WTC11 (cell line): ENCODE data around the gene METTL9. TPM values are rescaled to one million over a fixed set of nuclear protein-coding genes. Genes with fewer than 3 reads are reported as not detected.
"Not testable (repeated sequence)": the region's sequence is repeated elsewhere in the genome, so short reads cannot be mapped to it uniquely, and the experiment has no call there.

Experiments used
- ATAC-seq: fragments of 200-7000 bp; cut with Tn5 transposase; 2 replicates; pipeline ENCODE4 v1.10.0; 2021; ENCODE audit warnings: mild to moderate bottlenecking, moderate library complexity
- CTCF ChIA-PET: fragments of 300-600 bp; sonication (Branson Sonifier 250); formaldehyde crosslinking; loops from one replicate; lab custom pipeline; 2021; ENCODE audit warnings: antibody characterized with exemption; lab: Charles Lee
- POLR2A ChIA-PET: fragments of 350-600 bp; sonication (Branson Sonifier 250); formaldehyde crosslinking; loops from one replicate; lab custom pipeline; 2021; ENCODE audit warnings: antibody characterized with exemption; lab: Charles Lee
- DNase-seq: peaks from one replicate; pipeline ENCODE4 v3.0.0; 2021; ENCODE audit warnings: low spot score
- H3K27ac Mint-ChIP-seq: 2 replicates; pipeline ENCODE4 v1.8.0; 2021; ENCODE audit warnings: mixed read lengths
- H3K27me3 Mint-ChIP-seq: 2 replicates; pipeline ENCODE4 v1.8.0; 2021; ENCODE audit warnings: low read depth, mild to moderate bottlenecking, moderate library complexity, mixed read lengths
- H3K36me3 Mint-ChIP-seq: 2 replicates; pipeline ENCODE4 v1.8.0; 2021; ENCODE audit warnings: mixed read lengths
- H3K4me1 Mint-ChIP-seq: 2 replicates; pipeline ENCODE4 v1.8.0; 2022; ENCODE audit warnings: mixed read lengths
- H3K4me3 Mint-ChIP-seq: 2 replicates; pipeline ENCODE4 v1.8.0; 2021; ENCODE audit warnings: mild to moderate bottlenecking, moderate library complexity, mixed read lengths
- H3K9me3 Mint-ChIP-seq: 2 replicates; pipeline ENCODE4 v1.8.0; 2021; ENCODE audit warnings: mixed read lengths
- AFF4 ChIP-seq: sonication (generic); formaldehyde crosslinking; IDR thresholded peaks from 2 replicates; pipeline ENCODE4 v1.8.1; 2023; ENCODE audit warnings: mild to moderate bottlenecking, missing genetic modification reagents, borderline replicate concordance
- ATF2 ChIP-seq: sonication (generic); formaldehyde crosslinking; IDR thresholded peaks from 2 replicates; pipeline ENCODE4 v1.8.1; 2022; ENCODE audit warnings: low read depth, missing genetic modification reagents, borderline replicate concordance
- CTCF ChIP-seq: fragments of 200-600 bp; IDR thresholded peaks from 2 replicates; pipeline ENCODE4 v1.8.0; 2022; ENCODE audit warnings: antibody characterized with exemption
- ETV6 ChIP-seq: sonication (generic); formaldehyde crosslinking; IDR thresholded peaks from 2 replicates; pipeline ENCODE4 v1.8.1; 2022; ENCODE audit warnings: mild to moderate bottlenecking, missing genetic modification reagents
- GABPB1 ChIP-seq: sonication (generic); formaldehyde crosslinking; IDR thresholded peaks from 2 replicates; pipeline ENCODE4 v1.8.1; 2023; ENCODE audit warnings: mild to moderate bottlenecking, missing genetic modification reagents
- IRF1 ChIP-seq: sonication (generic); formaldehyde crosslinking; IDR thresholded peaks from 2 replicates; pipeline ENCODE4 v1.8.0; 2023; ENCODE audit warnings: missing genetic modification reagents
- MAX ChIP-seq: sonication (generic); formaldehyde crosslinking; IDR thresholded peaks from 2 replicates; pipeline ENCODE4 v1.8.0; 2022; ENCODE audit warnings: mild to moderate bottlenecking, missing genetic modification reagents
- PRRX2 ChIP-seq: fragments of 250-450 bp; sonication (Bioruptor Pico); IDR thresholded peaks from 2 replicates; pipeline ENCODE4 v1.8.0; 2021; ENCODE audit warnings: mild to moderate bottlenecking
- ZNF121 ChIP-seq: sonication (generic); formaldehyde crosslinking; IDR thresholded peaks from 2 replicates; pipeline ENCODE4 v1.8.0; 2023; ENCODE audit warnings: missing genetic modification reagents
- ZNF232 ChIP-seq: sonication (generic); formaldehyde crosslinking; IDR thresholded peaks from 2 replicates; pipeline ENCODE4 v1.8.0; 2022; ENCODE audit warnings: mild to moderate bottlenecking, missing genetic modification reagents
- ZNF396 ChIP-seq: fragments of 250-450 bp; sonication (Bioruptor Pico); IDR thresholded peaks from 2 replicates; pipeline ENCODE4 v1.8.0; 2021; ENCODE audit warnings: mild to moderate bottlenecking, moderate library complexity, borderline replicate concordance
- total RNA-seq: library from RNA; stranded (reverse); gene quantifications from 3 replicates; pipeline ENCODE4 v1.2.3, GENCODE V29; 2021

Gene METTL9
- total RNA-seq, 1 experiment from 2014 or later = 94.6 TPM

GRCh38 chr16:21553481-21554296, 45.7 kb upstream of the METTL9 start:
- not testable (repeated sequence) for ATAC-seq, H3K9me3 Mint-ChIP-seq, H3K4me1 Mint-ChIP-seq, H3K27me3 Mint-ChIP-seq, H3K4me3 Mint-ChIP-seq, DNase-seq, H3K36me3 Mint-ChIP-seq, H3K27ac Mint-ChIP-seq
- CTCF ChIA-PET = interaction anchor here (0.6 to 1.3 kb wide), 4 partner anchors 27 to 1509 kb away, joined by 3 to 5 read pairs (median 4); no protein-coding TSS in a partner anchor
- POLR2A ChIA-PET = interaction anchor here (0.6 to 0.7 kb wide), 3 partner anchors 325 to 1846 kb away, joined by 5 to 8 read pairs (median 5); no protein-coding TSS in a partner anchor

GRCh38 chr16:21554795-21555585, 44.4 kb upstream of the METTL9 start:
- Mint-ChIP-seq H3K27ac (peak overlapping the region; percentile 76), H3K27me3 (peaks cover 2% of the 10 kb centered on the region), H3K9me3 (no peaks in the 10 kb centered on the region), H3K36me3 (no peaks in the 10 kb centered on the region), H3K4me3 (peak overlapping the region; percentile 57), H3K4me1 (no peaks in the 10 kb centered on the region)
- DNase-seq (peak; percentile 88), ATAC-seq (peak; percentile 87)
- ChIA-PET CTCF (interaction anchor here (0.6 kb wide), 1 partner anchor 1258 kb away, joined by 4 read pairs; no protein-coding TSS in a partner anchor), POLR2A (interaction anchor here (0.6 to 0.7 kb wide), 2 partner anchors 452 to 1845 kb away, joined by 5 to 8 read pairs; no protein-coding TSS in a partner anchor)
- TF ChIP-seq GABPB1 (CRISPR knock-in tag) = peak; percentile 78
- TF ChIP-seq CTCF = peak; percentile 82
- peak; percentile 92 for TF ChIP-seq ZNF121 (CRISPR knock-in tag)
- peak; percentile 38; the same call in 1 of the 2 replicates for TF ChIP-seq MAX (CRISPR knock-in tag)
- no peak for TF ChIP-seq AFF4 (CRISPR knock-in tag)
- TF ChIP-seq ZNF396 (CRISPR knock-in tag) = no peak
- TF ChIP-seq ETV6 (CRISPR knock-in tag) = 0 out of 2 replicates have a peak, but pooled peaks have one; percentile 48
- no peak for TF ChIP-seq ATF2
- TF ChIP-seq ZNF232 = 0 out of 2 replicates have a peak, but pooled peaks have one; percentile 76
- TF ChIP-seq IRF1 (CRISPR knock-in tag) = no peak
- no peak for TF ChIP-seq PRRX2 (CRISPR knock-in tag)

- not testable (repeated sequence) for H3K27me3 Mint-ChIP-seq
These were observed 43.8 kb upstream of the METTL9 start for GRCh38 chr16:21555621-21556020.

GRCh38 chr16:21556026-21556595, 43.3 kb upstream of the METTL9 start:
- H3K9me3 Mint-ChIP-seq, DNase-seq, H3K27me3 Mint-ChIP-seq, POLR2A ChIA-PET, H3K4me1 Mint-ChIP-seq, H3K36me3 Mint-ChIP-seq, ATAC-seq, H3K27ac Mint-ChIP-seq, H3K4me3 Mint-ChIP-seq: not testable (repeated sequence)
- CTCF ChIA-PET = interaction anchor here (0.6 kb wide), 1 partner anchor 42 kb away, joined by 3 read pairs; no protein-coding TSS in a partner anchor

More at GRCh38 chr16:21555621-21556020, 43.8 kb upstream of the METTL9 start:
- DNase-seq, H3K27ac Mint-ChIP-seq, H3K4me3 Mint-ChIP-seq, POLR2A ChIA-PET, ATAC-seq, H3K4me1 Mint-ChIP-seq, H3K9me3 Mint-ChIP-seq, H3K36me3 Mint-ChIP-seq: not testable (repeated sequence)
- CTCF ChIA-PET = interaction anchor here (0.6 kb wide), 1 partner anchor 43 kb away, joined by 3 read pairs; no protein-coding TSS in a partner anchor

GRCh38 chr16:21556651-21557241, 42.6 kb upstream of the METTL9 start:
- CTCF ChIA-PET, DNase-seq, ATAC-seq, H3K9me3 Mint-ChIP-seq, POLR2A ChIA-PET, H3K27me3 Mint-ChIP-seq, H3K36me3 Mint-ChIP-seq, H3K27ac Mint-ChIP-seq, H3K4me1 Mint-ChIP-seq, H3K4me3 Mint-ChIP-seq: not testable (repeated sequence)
